K562 (cell line): ENCODE data around the gene CLCNKA. TPM values are rescaled to one million over a fixed set of nuclear protein-coding genes. Genes with fewer than 3 reads are reported as not detected.

ENCODE experiments used
- ARHGAP35 ChIP-seq: fragments of 450-650 bp; IDR thresholded peaks from 2 replicates; pipeline ENCODE4 v1.6.1; 2018; ENCODE audit not compliant: partially characterized antibody
- BCOR ChIP-seq: fragments of 450-650 bp; IDR thresholded peaks from 2 replicates; pipeline ENCODE4 v1.6.1; 2016
- BDP1 ChIP-seq: IDR thresholded peaks from 3 replicates; pipeline ENCODE4 v1.6.1; 2011; ENCODE audit not compliant: insufficient read length, insufficient read depth
- CC2D1A ChIP-seq: fragments of 450-650 bp; IDR thresholded peaks from 2 replicates; pipeline ENCODE4 v1.6.1; 2017; ENCODE audit warnings: mild to moderate bottlenecking
- DDX20 ChIP-seq: fragments of 450-650 bp; IDR thresholded peaks from 2 replicates; pipeline ENCODE4 v1.6.1; 2016; ENCODE audit warnings: missing genetic modification characterization, low read depth, mild to moderate bottlenecking, missing compliant biosample characterization, moderate library complexity
- GATAD2B ChIP-seq: fragments of 450-650 bp; IDR thresholded peaks from 2 replicates; pipeline ENCODE4 v1.6.1; 2017; ENCODE audit warnings: mild to moderate bottlenecking, borderline replicate concordance
- HDGF ChIP-seq: fragments of 450-650 bp; IDR thresholded peaks from 2 replicates; pipeline ENCODE4 v1.6.1; 2016
- MCM2 ChIP-seq: fragments of 450-650 bp; IDR thresholded peaks from 2 replicates; pipeline ENCODE4 v1.6.1; 2017; ENCODE audit warnings: low read depth, mild to moderate bottlenecking
- NFXL1 ChIP-seq: fragments of 450-650 bp; formaldehyde crosslinking; IDR thresholded peaks from 2 replicates; pipeline ENCODE4 v1.4.0; 2021; ENCODE audit warnings: mild to moderate bottlenecking
- PHF8 ChIP-seq: fragments of 200-600 bp; sonication (generic); IDR thresholded peaks from 2 replicates; pipeline ENCODE4 v1.6.1; 2012; ENCODE audit warnings: mixed run types, mild to moderate bottlenecking, inconsistent platforms, low read length, moderate library complexity, borderline replicate concordance
- POLR2G ChIP-seq: fragments of 200-400 bp; formaldehyde crosslinking; IDR thresholded peaks from 2 replicates; pipeline ENCODE4 v1.6.1; 2017; ENCODE audit warnings: low read depth, mild to moderate bottlenecking, antibody characterized with exemption, low read length, moderate library complexity
- RUNX1 ChIP-seq: sonication (generic); IDR thresholded peaks from 2 replicates; pipeline ENCODE4 v1.6.1; 2016; ENCODE audit warnings: antibody characterized with exemption, low read depth
- SP1 ChIP-seq: sonication (generic); formaldehyde crosslinking; IDR thresholded peaks from 2 replicates; pipeline ENCODE4 v1.8.1; 2022; ENCODE audit warnings: mild to moderate bottlenecking, missing genetic modification reagents
- TFAM ChIP-seq: fragments of 250-450 bp; sonication (Bioruptor Pico); conservative IDR thresholded peaks from 2 replicates; pipeline ENCODE4 v1.5.0; 2021; ENCODE audit warnings: mild to moderate bottlenecking, moderate library complexity
- TRIM25 ChIP-seq: fragments of 450-650 bp; IDR thresholded peaks from 2 replicates; pipeline ENCODE4 v1.7.0; 2016; ENCODE audit warnings: borderline replicate concordance
- TSC22D4 ChIP-seq: fragments of 450-650 bp; IDR thresholded peaks from 2 replicates; pipeline ENCODE4 v1.6.1; 2016; ENCODE audit warnings: missing genetic modification characterization, missing biosample characterization, control low read depth
- ZC3H4 ChIP-seq: sonication (generic); formaldehyde crosslinking; IDR thresholded peaks from 2 replicates; pipeline ENCODE4 v1.9.0; 2021; ENCODE audit warnings: missing genetic modification reagents, borderline replicate concordance
- ZNF354B ChIP-seq: fragments of 250-450 bp; sonication (Bioruptor Pico); IDR thresholded peaks from 2 replicates; pipeline ENCODE4 v1.4.0; 2020
- ZNF592 ChIP-seq: fragments of 450-650 bp; IDR thresholded peaks from 2 replicates; pipeline ENCODE4 v1.6.1; 2017; ENCODE audit warnings: antibody characterized with exemption, mild to moderate bottlenecking
- ZZZ3 ChIP-seq: fragments of 450-650 bp; IDR thresholded peaks from 2 replicates; pipeline ENCODE4 v1.6.1; 2016; ENCODE audit warnings: antibody characterized with exemption, mild to moderate bottlenecking, moderate library complexity
- polyA plus RNA-seq, 8 experiments: library from polyadenylated mRNA; depleted of rRNA in 4 of 8; stranded (reverse) in 5 of 8; unstranded in 3 of 8; fragments of >200 nt; fragmentation: Nextera tagmentation in 2 of 8; fragmentation: Illumina TruSeq in 1 of 8; extraction: Ambion mirVana in 2 of 8; extraction: Trizol in 1 of 8; gene quantifications; 2 replicates each; pipeline versions ENCODE4 v1.2.1 to v1.2.3, GENCODE V29; 2011 to 2014; ENCODE audit warnings: inconsistent platforms in 1 of 8, missing spikeins in 1 of 8
- total RNA-seq, 7 experiments: library from RNA; depleted of rRNA in 6 of 7; stranded (reverse); fragments of >200 nt in 6 of 7; fragmentation: Illumina TruSeq in 2 of 7; extraction: Trizol in 2 of 7; gene quantifications; 2 replicates each; pipeline versions ENCODE4 v1.2.1 to v1.2.3, GENCODE V29; 2011 to 2021; ENCODE audit warnings: low replicate concordance in 1 of 7

Gene CLCNKA
- total and polyA plus RNA-seq, 9 of the 15 experiments (the other 6 are each of a cell fraction or from before 2014, with no cell fraction given) = 0.03 to 0.37 (median 0.10) TPM; not detected in 3

- TF ChIP-seq ZC3H4 (CRISPR knock-in tag) = no peak
- no peak for TF ChIP-seq ARHGAP35
- no peak for TF ChIP-seq TRIM25
- TF ChIP-seq ZZZ3 = no peak
- TF ChIP-seq CC2D1A = peak; percentile 89; the same call in 1 of the 2 replicates
- TF ChIP-seq SP1 = no peak
- TF ChIP-seq POLR2G = no peak
- TF ChIP-seq ZNF354B (CRISPR knock-in tag) = no peak
- TF ChIP-seq RUNX1 = no peak
- TF ChIP-seq DDX20 (tag) = no peak
- no peak for TF ChIP-seq ZNF592
- no peak for TF ChIP-seq BDP1
- TF ChIP-seq HDGF = 0 out of 2 replicates have a peak, but pooled peaks have one; percentile 62
- TF ChIP-seq GATAD2B = no peak
- TF ChIP-seq MCM2 = no peak
- no peak for TF ChIP-seq BCOR
- TF ChIP-seq NFXL1 (CRISPR knock-in tag) = no peak
- TF ChIP-seq PHF8 = no peak
- no peak for TF ChIP-seq TFAM (CRISPR knock-in tag)
- TF ChIP-seq TSC22D4 = no peak
Measured at GRCh38 chr1:16082283-16083038, 60.6 kb downstream of the CLCNKA start (continued).
